Liver (tissue), 9 donors: ENCODE results near the gene NELL1. TPM values are rescaled to one million over a fixed set of nuclear protein-coding genes. Genes with fewer than 3 reads are reported as not detected.

Experiments used
- DNase-seq: peaks from one replicate; pipeline ENCODE4 v3.0.0-alpha.2; 2017; ENCODE audit warnings: low spot score
- H3K27ac ChIP-seq, 2 donors: one replicate each; pipeline ENCODE4 v1.7.0; 2013; ENCODE audit warnings: inconsistent platforms in 2 of 2, low read length in 2 of 2, control low read depth in 1 of 2, low read depth in 1 of 2, mild to moderate bottlenecking in 1 of 2
- H3K27me3 ChIP-seq, 4 donors: one replicate each; pipeline versions ENCODE4 v1.6.1 to v1.7.0; 2013; ENCODE audit warnings: low read length in 3 of 4, inconsistent platforms in 1 of 4, mild to moderate bottlenecking in 1 of 4, moderate library complexity in 1 of 4; ENCODE audit not compliant: control insufficient read depth in 4 of 4, insufficient read depth in 4 of 4
- H3K36me3 ChIP-seq, 4 donors: one replicate each; pipeline versions ENCODE4 v1.6.1 to v1.7.0; 2013; ENCODE audit warnings: low read length in 3 of 4, mild to moderate bottlenecking in 3 of 4, low read depth in 1 of 4, moderate library complexity in 1 of 4; ENCODE audit not compliant: control insufficient read depth in 4 of 4, insufficient read depth in 3 of 4
- H3K4me1 ChIP-seq, 4 donors: one replicate each; pipeline versions ENCODE4 v1.6.1 to v1.7.0; 2013; ENCODE audit warnings: low read length in 3 of 4, mild to moderate bottlenecking in 3 of 4, moderate library complexity in 1 of 4; ENCODE audit not compliant: control insufficient read depth in 4 of 4, insufficient read depth in 4 of 4
- H3K4me3 ChIP-seq, 3 donors: one replicate each; pipeline versions ENCODE4 v1.6.1 to v1.7.0; 2013; ENCODE audit warnings: low read length in 3 of 3, control low read depth in 1 of 3, low read depth in 1 of 3, mild to moderate bottlenecking in 1 of 3
- H3K9ac ChIP-seq, 2 donors: one replicate each; pipeline ENCODE4 v1.7.0; 2013; ENCODE audit warnings: low read length in 2 of 2, mild to moderate bottlenecking in 2 of 2, moderate library complexity in 2 of 2, control low read depth in 1 of 2, low read depth in 1 of 2
- H3K9me3 ChIP-seq, 4 donors: one replicate each; pipeline versions ENCODE4 v1.6.1 to v1.7.0; 2013; ENCODE audit warnings: low read length in 3 of 4; ENCODE audit not compliant: control insufficient read depth in 4 of 4
- ATF3 ChIP-seq: IDR thresholded peaks from 2 replicates; pipeline ENCODE4 v1.6.1; 2016; ENCODE audit warnings: antibody characterized with exemption
- EGR1 ChIP-seq, 2 donors: IDR thresholded peaks; 2 replicates each; pipeline ENCODE4 v1.6.1; 2016 to 2018; ENCODE audit warnings: antibody characterized with exemption in 2 of 2, low read depth in 2 of 2
- FOXA1 ChIP-seq: IDR thresholded peaks from 2 replicates; pipeline ENCODE4 v1.6.1; 2016; ENCODE audit warnings: antibody characterized with exemption
- FOXA2 ChIP-seq: IDR thresholded peaks from 2 replicates; pipeline ENCODE4 v1.6.1; 2016; ENCODE audit warnings: antibody characterized with exemption
- GABPA ChIP-seq, 2 donors: IDR thresholded peaks in 1 of 2; conservative IDR thresholded peaks in 1 of 2; 2 replicates each; pipeline ENCODE4 v1.6.1; 2016; ENCODE audit warnings: antibody characterized with exemption in 2 of 2, mild to moderate bottlenecking in 1 of 2, moderate library complexity in 1 of 2
- HNF4A ChIP-seq, 2 donors: conservative IDR thresholded peaks; 2 replicates each; pipeline ENCODE4 v1.6.1; 2016; ENCODE audit warnings: antibody characterized with exemption in 2 of 2, mild to moderate bottlenecking in 2 of 2
- HNF4G ChIP-seq: IDR thresholded peaks from 2 replicates; pipeline ENCODE4 v1.6.1; 2016; ENCODE audit warnings: antibody characterized with exemption
- JUND ChIP-seq, 2 donors: IDR thresholded peaks; 2 replicates each; pipeline ENCODE4 v1.6.1; 2016; ENCODE audit warnings: antibody characterized with exemption in 2 of 2
- NR2F2 ChIP-seq: IDR thresholded peaks from 2 replicates; pipeline ENCODE4 v1.6.1; 2016; ENCODE audit warnings: antibody characterized with exemption
- RAD21 ChIP-seq, 2 donors: IDR thresholded peaks; 2 replicates each; pipeline ENCODE4 v1.6.1; 2016; ENCODE audit warnings: antibody characterized with exemption in 2 of 2, mild to moderate bottlenecking in 2 of 2
- REST ChIP-seq: IDR thresholded peaks from 2 replicates; pipeline ENCODE4 v1.6.1; 2016; ENCODE audit warnings: antibody characterized with exemption, mild to moderate bottlenecking
- RXRA ChIP-seq, 2 donors: IDR thresholded peaks; 2 replicates each; pipeline ENCODE4 v1.6.1; 2017 to 2018; ENCODE audit warnings: antibody characterized with exemption in 2 of 2, mild to moderate bottlenecking in 1 of 2
- SP1 ChIP-seq: IDR thresholded peaks from 2 replicates; pipeline ENCODE4 v1.6.1; 2018; ENCODE audit warnings: antibody characterized with exemption, mild to moderate bottlenecking
- TAF1 ChIP-seq: conservative IDR thresholded peaks from 2 replicates; pipeline ENCODE4 v1.6.1; 2016; ENCODE audit warnings: antibody characterized with exemption, mild to moderate bottlenecking
- YY1 ChIP-seq: IDR thresholded peaks from 2 replicates; pipeline ENCODE4 v1.6.1; 2016; ENCODE audit warnings: antibody characterized with exemption, mild to moderate bottlenecking
- WGBS: extraction: QIAGEN DNeasy Blood & Tissue Kit; methylation state at CpG from one replicate; pipeline ENCODE4 v1.1.7; 2013; 5-methylcytosine and 5-hydroxymethylcytosine counted together
- polyA plus RNA-seq, 2 donors: library from polyadenylated mRNA; stranded (reverse) in 1 of 2; unstranded in 1 of 2; fragments of 200-250 nt in 1 of 2; fragments of >200 nt in 1 of 2; fragmentation: Nextera tagmentation in 1 of 2; extraction: Ambion mirVana in 1 of 2; gene quantifications; one replicate each; pipeline versions ENCODE4 v1.2.1 to v1.2.3, GENCODE V29; 2013 to 2015
- total RNA-seq, 2 donors: library from RNA; depleted of rRNA; stranded (reverse); fragments of >200 nt; gene quantifications; one replicate each; pipeline ENCODE4 v1.2.3, GENCODE V29; 2014
- TF ChIP-seq, protein P1 (sequence below): fragments of 150-350 bp; IDR thresholded peaks from 2 replicates; pipeline ENCODE4 v1.5.1; 2017; ENCODE audit warnings: improper control_type of control experiment, low read depth, low read length; ENCODE audit not compliant: missing input control
- TF ChIP-seq, protein P2 (sequence below): IDR thresholded peaks from 2 replicates; pipeline ENCODE4 v1.6.1; 2016; ENCODE audit warnings: antibody characterized with exemption
- TF ChIP-seq, protein P3 (sequence below): IDR thresholded peaks from 2 replicates; pipeline ENCODE4 v1.6.1; 2016; ENCODE audit warnings: antibody characterized with exemption
- donor health status: healthy.
- donor health status: healthy.
- donor health status: healthy.
- donor health status: healthy.
- donor health status: healthy.

Gene NELL1
- total and polyA plus RNA-seq, 4 donors, result not detected

GRCh38 chr11:20654038-20654437 lies 15.3 kb upstream of the NELL1 start:
- TF ChIP-seq GABPA (IDR thresholded peaks at IDR 0.05 in 1 of 2, conservative IDR thresholded peaks at IDR 0.05 in 1 of 2) (no peak), RAD21 (IDR thresholded peaks at IDR 0.05) (no peak), HNF4G (no peak)
- TF ChIP-seq, protein P1, sequence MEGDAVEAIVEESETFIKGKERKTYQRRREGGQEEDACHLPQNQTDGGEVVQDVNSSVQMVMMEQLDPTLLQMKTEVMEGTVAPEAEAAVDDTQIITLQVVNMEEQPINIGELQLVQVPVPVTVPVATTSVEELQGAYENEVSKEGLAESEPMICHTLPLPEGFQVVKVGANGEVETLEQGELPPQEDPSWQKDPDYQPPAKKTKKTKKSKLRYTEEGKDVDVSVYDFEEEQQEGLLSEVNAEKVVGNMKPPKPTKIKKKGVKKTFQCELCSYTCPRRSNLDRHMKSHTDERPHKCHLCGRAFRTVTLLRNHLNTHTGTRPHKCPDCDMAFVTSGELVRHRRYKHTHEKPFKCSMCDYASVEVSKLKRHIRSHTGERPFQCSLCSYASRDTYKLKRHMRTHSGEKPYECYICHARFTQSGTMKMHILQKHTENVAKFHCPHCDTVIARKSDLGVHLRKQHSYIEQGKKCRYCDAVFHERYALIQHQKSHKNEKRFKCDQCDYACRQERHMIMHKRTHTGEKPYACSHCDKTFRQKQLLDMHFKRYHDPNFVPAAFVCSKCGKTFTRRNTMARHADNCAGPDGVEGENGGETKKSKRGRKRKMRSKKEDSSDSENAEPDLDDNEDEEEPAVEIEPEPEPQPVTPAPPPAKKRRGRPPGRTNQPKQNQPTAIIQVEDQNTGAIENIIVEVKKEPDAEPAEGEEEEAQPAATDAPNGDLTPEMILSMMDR, result no peak
- H3K9me3 ChIP-seq, result no peaks in the 10 kb centered on the region
- WGBS, result 81% methylated on average over 3 of the region's 3 CpGs
- H3K4me3 ChIP-seq, result no peak overlapping the region
- peaks cover 0 to 3% (median 0%) of the 10 kb centered on the region in 4 donors for H3K27me3 ChIP-seq
- H3K27ac ChIP-seq, result no peak overlapping the region
- DNase-seq, result no peak
- H3K4me1 ChIP-seq, result no peaks in the 10 kb centered on the region
- H3K36me3 ChIP-seq, result no peaks in the 10 kb centered on the region
- H3K9ac ChIP-seq, result no peak overlapping the region

DNA sequence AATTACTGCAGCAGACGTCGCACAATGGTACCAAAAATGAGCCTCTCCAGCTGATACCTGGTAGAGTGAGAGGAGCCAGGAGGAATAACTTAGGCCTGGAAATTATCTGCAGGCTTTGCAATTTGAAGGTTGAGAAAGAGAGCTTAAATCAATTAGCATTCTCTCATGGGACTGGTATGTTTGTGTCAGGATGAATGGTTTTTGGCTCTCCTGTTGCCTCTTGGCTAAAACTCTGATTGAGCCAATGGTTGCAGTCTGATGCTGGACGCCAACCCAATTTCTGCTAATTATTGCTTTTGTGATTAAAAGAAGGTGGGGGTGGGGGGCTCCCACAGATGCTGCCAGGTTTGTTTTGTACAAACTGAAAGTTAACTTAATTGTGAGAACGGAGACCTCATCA lies 12.5 kb upstream of the NELL1 start:
- TF ChIP-seq, protein P2, sequence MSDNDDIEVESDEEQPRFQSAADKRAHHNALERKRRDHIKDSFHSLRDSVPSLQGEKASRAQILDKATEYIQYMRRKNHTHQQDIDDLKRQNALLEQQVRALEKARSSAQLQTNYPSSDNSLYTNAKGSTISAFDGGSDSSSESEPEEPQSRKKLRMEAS, result no peak
- TF ChIP-seq SP1 (no peak), FOXA2 (no peak), RAD21 (IDR thresholded peaks at IDR 0.05) (no peak)
- Histone ChIP-seq H3K9ac (no peak overlapping the region), H3K4me3 (no peak overlapping the region), H3K27me3 (peaks cover 0 to 3% (median 0%) of the 10 kb centered on the region in 4 donors), H3K27ac (no peak overlapping the region), H3K9me3 (no peaks in the 10 kb centered on the region), H3K4me1 (no peaks in the 10 kb centered on the region), H3K36me3 (no peaks in the 10 kb centered on the region)
- DNase-seq, result no peak
- 89% methylated on average over 4 of the region's 4 CpGs for WGBS

DNA sequence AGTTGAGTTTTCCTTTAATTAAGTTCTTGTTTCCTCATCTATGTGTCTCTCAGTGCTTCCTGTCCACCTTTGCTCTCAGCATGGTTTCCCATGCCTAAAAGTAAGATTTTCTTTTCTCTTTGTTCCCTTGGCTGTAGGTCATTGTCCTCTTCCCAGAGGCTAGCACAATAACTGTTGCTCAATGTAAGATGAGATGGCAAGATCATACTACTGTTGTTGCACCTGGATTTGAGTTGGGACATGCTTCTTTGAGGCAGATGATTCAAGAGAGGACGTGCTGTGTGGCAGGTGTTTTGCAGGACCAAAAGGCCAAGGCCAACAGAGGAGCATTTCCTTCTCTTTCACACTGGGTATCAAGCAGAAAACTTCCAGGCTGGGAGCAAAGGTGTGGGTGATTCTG lies 11.3 kb upstream of the NELL1 start:
- WGBS, result 39% methylated on average over 1 of the region's 1 CpG

More for the DNA sequence above, 11.3 kb upstream of the NELL1 start:
- Histone ChIP-seq H3K4me1 (no peaks in the 10 kb centered on the region), H3K9me3 (no peaks in the 10 kb centered on the region), H3K27ac (no peak overlapping the region), H3K36me3 (no peaks in the 10 kb centered on the region), H3K9ac (no peak overlapping the region), H3K27me3 (peaks cover 0 to 3% (median 0%) of the 10 kb centered on the region in 4 donors), H3K4me3 (no peak overlapping the region)
- no peak for DNase-seq
- TF ChIP-seq RAD21 (IDR thresholded peaks at IDR 0.05) (no peak), JUND (IDR thresholded peaks at IDR 0.05) (no peak), RXRA (IDR thresholded peaks at IDR 0.05) (no peak), HNF4A (conservative IDR thresholded peaks at IDR 0.05) (no peak), REST (no peak), FOXA1 (no peak), YY1 (no peak), ATF3 (no peak), NR2F2 (no peak), HNF4G (no peak), GABPA (IDR thresholded peaks at IDR 0.05 in 1 of 2, conservative IDR thresholded peaks at IDR 0.05 in 1 of 2) (no peak), TAF1 (no peak), EGR1 (IDR thresholded peaks at IDR 0.05; ENCODE audit: low read depth in 2 of 2) (no peak)
- TF ChIP-seq, protein P3, sequence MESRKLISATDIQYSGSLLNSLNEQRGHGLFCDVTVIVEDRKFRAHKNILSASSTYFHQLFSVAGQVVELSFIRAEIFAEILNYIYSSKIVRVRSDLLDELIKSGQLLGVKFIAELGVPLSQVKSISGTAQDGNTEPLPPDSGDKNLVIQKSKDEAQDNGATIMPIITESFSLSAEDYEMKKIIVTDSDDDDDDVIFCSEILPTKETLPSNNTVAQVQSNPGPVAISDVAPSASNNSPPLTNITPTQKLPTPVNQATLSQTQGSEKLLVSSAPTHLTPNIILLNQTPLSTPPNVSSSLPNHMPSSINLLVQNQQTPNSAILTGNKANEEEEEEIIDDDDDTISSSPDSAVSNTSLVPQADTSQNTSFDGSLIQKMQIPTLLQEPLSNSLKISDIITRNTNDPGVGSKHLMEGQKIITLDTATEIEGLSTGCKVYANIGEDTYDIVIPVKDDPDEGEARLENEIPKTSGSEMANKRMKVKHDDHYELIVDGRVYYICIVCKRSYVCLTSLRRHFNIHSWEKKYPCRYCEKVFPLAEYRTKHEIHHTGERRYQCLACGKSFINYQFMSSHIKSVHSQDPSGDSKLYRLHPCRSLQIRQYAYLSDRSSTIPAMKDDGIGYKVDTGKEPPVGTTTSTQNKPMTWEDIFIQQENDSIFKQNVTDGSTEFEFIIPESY, result no peak
- TF ChIP-seq, protein P1, result no peak
- TF ChIP-seq, protein P2, result no peak
